HepG2 (cell line): ENCODE results near the gene SLAMF9. TPM values are rescaled to one million over a fixed set of nuclear protein-coding genes. Genes with fewer than 3 reads are reported as not detected.
A peak's percentile ranks its signal among the peaks of the same experiment; 100 is the strongest.

Experiments used
- ATAC-seq: fragments of 200-7000 bp; cut with Tn5 transposase; 3 replicates; pipeline ENCODE4 v1.9.1; 2020; ENCODE audit warnings: mild to moderate bottlenecking, moderate library complexity
- BruUV-seq: library from RNA; stranded (reverse); fragments of 400-500 nt; replicated peaks from 2 replicates; lab custom pipeline; 2021; lab: Mats Ljungman, UMichigan
- CTCF ChIA-PET: fragments of 300-600 bp; formaldehyde crosslinking; extraction: SDS; loops from one replicate; lab custom pipeline; 2021; ENCODE audit warnings: low total read pairs, inconsistent platforms, low intra/inter-chr PET ratio; lab: Yijun Ruan, JAX
- POLR2A ChIA-PET: fragments of 350-600 bp; sonication (Branson Sonifier 250); formaldehyde crosslinking; loops from one replicate; lab custom pipeline; 2020; ENCODE audit warnings: antibody characterized with exemption, inconsistent platforms; lab: Yijun Ruan, JAX
- DNase-seq: peaks from one replicate; pipeline ENCODE4 v3.0.0-alpha.2; 2015; ENCODE audit warnings: low spot score
- FAIRE-seq: peaks from 3 replicates; lab custom pipeline; 2011; peaks lifted over from hg19 to GRCh38; lab: Jason Lieb, UNC
- H2AFZ ChIP-seq: one replicate; pipeline ENCODE4 v1.6.1; 2011; ENCODE audit warnings: low read length, inconsistent platforms
- H3K27ac ChIP-seq: fragments of 300-600 bp; 3 replicates; pipeline ENCODE4 v1.8.0; 2011; ENCODE audit warnings: mixed run types, mild to moderate bottlenecking, mixed read lengths, low read length, inconsistent platforms; ENCODE audit not compliant: insufficient read depth; ENCODE audit errors: extremely low read length
- H3K27me3 ChIP-seq, 2 experiments: fragments of 200-600 bp in 1 of 2; 2 replicates in 1 of 2; 3 replicates in 1 of 2; pipeline versions ENCODE4 v1.6.0 to v1.8.0; 2011; ENCODE audit warnings: low read length in 2 of 2, mild to moderate bottlenecking in 2 of 2, moderate library complexity in 2 of 2, inconsistent platforms in 1 of 2; ENCODE audit not compliant: insufficient read depth in 2 of 2, control insufficient read depth in 1 of 2
- H3K36me3 ChIP-seq, 2 experiments: fragments of 200-600 bp in 1 of 2; replicated peaks in 1 of 2; 2 replicates in 1 of 2; 3 replicates in 1 of 2; pipeline versions ENCODE4 v1.5.1 to v1.8.0; 2011; ENCODE audit warnings: low read length in 2 of 2, inconsistent platforms in 1 of 2; ENCODE audit not compliant: insufficient read depth in 2 of 2, control insufficient read depth in 1 of 2
- H3K4me1 ChIP-seq: 2 replicates; pipeline ENCODE4 v1.5.1; 2012; ENCODE audit warnings: low read length, inconsistent platforms; ENCODE audit not compliant: insufficient read depth
- H3K4me2 ChIP-seq: 2 replicates; pipeline ENCODE4 v1.6.0; 2011; ENCODE audit warnings: low read depth, low read length, inconsistent platforms
- H3K4me3 ChIP-seq, 3 experiments: fragments of 200-600 bp in 1 of 3; sonication (generic), shearing (Covaris generic) in 1 of 3; replicated peaks in 1 of 3; 2 replicates each; pipeline ENCODE4 v1.5.1; 2011 to 2016; ENCODE audit warnings: low read length in 3 of 3, inconsistent platforms in 2 of 3, low read depth in 2 of 3, mild to moderate bottlenecking in 2 of 3, control low read depth in 1 of 3, mixed read lengths in 1 of 3; ENCODE audit not compliant: insufficient read depth in 1 of 3
- H3K79me2 ChIP-seq: one replicate; pipeline ENCODE4 v1.6.1; 2011; ENCODE audit warnings: low read length, inconsistent platforms; ENCODE audit not compliant: insufficient read depth
- H3K9ac ChIP-seq: 2 replicates; pipeline ENCODE4 v1.6.0; 2011; ENCODE audit warnings: mild to moderate bottlenecking, low read depth, low read length, inconsistent platforms; ENCODE audit not compliant: insufficient read depth
- H3K9me3 ChIP-seq: 2 replicates; pipeline ENCODE4 v1.5.1; 2012; ENCODE audit warnings: mild to moderate bottlenecking, low read length
- H4K20me1 ChIP-seq: 2 replicates; pipeline ENCODE4 v1.6.0; 2011; ENCODE audit warnings: inconsistent platforms, mild to moderate bottlenecking, low read length, moderate library complexity; ENCODE audit not compliant: insufficient read depth
- CCDC6 ChIP-seq: sonication (generic); formaldehyde crosslinking; IDR thresholded peaks from 2 replicates; pipeline ENCODE4 v1.8.1; 2022; ENCODE audit warnings: mild to moderate bottlenecking, missing genetic modification reagents, moderate library complexity
- ESRRA ChIP-seq: sonication (generic); formaldehyde crosslinking; IDR thresholded peaks from 2 replicates; pipeline ENCODE4 v1.5.1; 2020; ENCODE audit warnings: mild to moderate bottlenecking, low read depth, missing genetic modification reagents
- GMEB2 ChIP-seq: IDR thresholded peaks from 2 replicates; pipeline ENCODE4 v1.6.1; 2016; ENCODE audit warnings: missing biosample characterization, missing genetic modification reagents, low read depth
- NFYB ChIP-seq: sonication (generic); formaldehyde crosslinking; IDR thresholded peaks from 2 replicates; pipeline ENCODE4 v1.4.0; 2020; ENCODE audit warnings: missing genetic modification reagents
- PAF1 ChIP-seq: IDR thresholded peaks from 2 replicates; pipeline ENCODE4 v1.6.1; 2016; ENCODE audit warnings: missing genetic modification reagents, missing compliant biosample characterization
- RARA ChIP-seq: IDR thresholded peaks from 2 replicates; pipeline ENCODE4 v1.6.1; 2016; ENCODE audit warnings: missing genetic modification reagents, missing compliant biosample characterization
- RBAK ChIP-seq: sonication (generic); formaldehyde crosslinking; IDR thresholded peaks from 2 replicates; pipeline ENCODE4 v1.5.1; 2020; ENCODE audit warnings: mild to moderate bottlenecking, missing genetic modification reagents
- SUZ12 ChIP-seq: fragments of 150-350 bp; IDR thresholded peaks from 2 replicates; pipeline ENCODE4 v1.6.1; 2014; ENCODE audit warnings: low read depth, low read length
- THAP11 ChIP-seq: IDR thresholded peaks from 2 replicates; pipeline ENCODE4 v1.6.1; 2016; ENCODE audit warnings: missing biosample characterization, missing genetic modification reagents
- YY1 ChIP-seq: IDR thresholded peaks from 2 replicates; pipeline ENCODE4 v1.6.1; 2011; ENCODE audit warnings: low read length, low read depth, moderate library complexity, mild to moderate bottlenecking; ENCODE audit not compliant: insufficient read depth, insufficient replicate concordance
- ZFP36L1 ChIP-seq: sonication (generic); formaldehyde crosslinking; IDR thresholded peaks from 2 replicates; pipeline ENCODE4 v1.8.0; 2022; ENCODE audit warnings: mild to moderate bottlenecking, missing genetic modification reagents, moderate library complexity
- ZNF574 ChIP-seq: sonication (generic); formaldehyde crosslinking; IDR thresholded peaks from 2 replicates; pipeline ENCODE4 v1.4.0; 2020; ENCODE audit warnings: missing genetic modification reagents
- ZNF775 ChIP-seq: sonication (generic); formaldehyde crosslinking; IDR thresholded peaks from 2 replicates; pipeline ENCODE4 v1.4.0; 2020; ENCODE audit warnings: missing genetic modification reagents, mild to moderate bottlenecking, moderate library complexity, borderline replicate concordance
- WGBS: methylation state at CpG from one replicate; pipeline ENCODE4 v1.1.6; 2017; ENCODE audit warnings: low lambda C conversion rate; 5-methylcytosine and 5-hydroxymethylcytosine counted together
- in situ Hi-C: cut with HindIII; loops from 2 replicates; pipeline ENCODE4 v1.10.0; 2017; ENCODE audit warnings: low pct_unique_long_range_greater_than_20kb; ENCODE audit not compliant: extremely low pct_ligation_motif_present
- intact Hi-C: fragments of 100-400 bp; cut with micrococcal nuclease; formaldehyde crosslinking; loops from one replicate; pipeline ENCODE4 v1.10.0; 2022; ENCODE audit not compliant: unreplicated experiment
- polyA plus RNA-seq, 8 experiments: library from polyadenylated mRNA; depleted of rRNA in 3 of 8; stranded (reverse) in 7 of 8; unstranded in 1 of 8; fragments of >200 nt; fragmentation: Illumina TruSeq in 4 of 8; extraction: Trizol in 4 of 8; gene quantifications; 2 replicates each; pipeline versions ENCODE4 v1.2.1 to v1.2.3, GENCODE V29; 2011 to 2016; ENCODE audit warnings: low read depth in 4 of 8, missing spikeins in 1 of 8, mixed read lengths in 1 of 8; ENCODE audit not compliant: insufficient read depth in 1 of 8
- total RNA-seq, 5 experiments: library from RNA; depleted of rRNA; stranded (reverse); fragments of >200 nt; fragmentation: Illumina TruSeq; extraction: Trizol; gene quantifications; 2 replicates each; pipeline ENCODE4 v1.2.3, GENCODE V29; 2016; ENCODE audit warnings: low read depth in 1 of 5

Gene SLAMF9
- total and polyA plus RNA-seq, 2 of the 13 experiments (the other 11 are each of a cell fraction or from before 2014, with no cell fraction given), result 0.82 TPM; not detected in 1

- WGBS, result 10% methylated on average over 26 of the region's 58 CpGs
- ChIA-PET POLR2A (no interaction called here), CTCF (interaction anchor here (1.9 kb wide), 1 partner anchor 62 kb away, joined by 4 read pairs; no protein-coding TSS in a partner anchor)
- H3K9ac ChIP-seq, result 0 out of 2 replicates have a peak within 1 kb of the TSS, but pooled peaks have one; percentile 2
- peak within 1 kb of the TSS; percentile 53 for H3K4me2 ChIP-seq
- ATAC-seq, result peak; percentile 86
- no peak for FAIRE-seq
- H3K27ac ChIP-seq, result no peak within 1 kb of the TSS
- no peaks in the 10 kb centered on the region for H3K9me3 ChIP-seq
- no peaks in the 10 kb centered on the region for H4K20me1 ChIP-seq
- in situ Hi-C loops, result no loop called here
- H3K36me3 ChIP-seq, result no peaks in the 10 kb centered on the region
- intact Hi-C loops, result no loop called here
- H2AFZ ChIP-seq, result no peak within 1 kb of the TSS
- H3K4me1 ChIP-seq, result peaks cover 11% of the 10 kb centered on the region
- DNase-seq, result peak; percentile 59
- H3K4me3 ChIP-seq, result peak within 1 kb of the TSS; percentile 6 to 58 (median 19); a peak in 3 of 6 replicates
- H3K27me3 ChIP-seq, result peaks cover 10 to 65% of the 10 kb centered on the region in 2 experiments; a peak in 4 of 5 replicates
- H3K79me2 ChIP-seq, result no peaks in the 10 kb centered on the region
- no TSS peak for BruUV-seq
- TF ChIP-seq ZNF775 (CRISPR knock-in tag) (no peak), RBAK (CRISPR knock-in tag) (no peak), NFYB (CRISPR knock-in tag) (peak; percentile 79), ZNF574 (peak; percentile 46; the same call in 1 of the 2 replicates), SUZ12 (0 out of 2 replicates have a peak, but pooled peaks have one; percentile 17), RARA (CRISPR knock-in tag) (no peak), PAF1 (CRISPR knock-in tag) (no peak), GMEB2 (CRISPR knock-in tag) (0 out of 2 replicates have a peak, but pooled peaks have one; percentile 14), ZFP36L1 (no peak), CCDC6 (no peak), THAP11 (CRISPR knock-in tag) (peak; percentile 98), ESRRA (CRISPR knock-in tag) (no peak), YY1 (peak; percentile 25)
These were observed 8.4 kb downstream of the SLAMF9 start, which contains the start of gene IGSF9 for GRCh38 chr1:159945483-159946241. IGSF9 (minus strand) TSS chr1:159945613; CDS start chr1:159943454, 2,159 bp downstream.
